ENCODE data around the gene HOPX.
"Not testable (repeated sequence)": the region's sequence is repeated elsewhere in the genome, so short reads cannot be mapped to it uniquely, and the experiment has no call there.

HOPX gene

GRCh38 chr4:56622176-56622575 is 58.9 kb downstream of the HOPX start:
- no peak for DNase-seq

DNA sequence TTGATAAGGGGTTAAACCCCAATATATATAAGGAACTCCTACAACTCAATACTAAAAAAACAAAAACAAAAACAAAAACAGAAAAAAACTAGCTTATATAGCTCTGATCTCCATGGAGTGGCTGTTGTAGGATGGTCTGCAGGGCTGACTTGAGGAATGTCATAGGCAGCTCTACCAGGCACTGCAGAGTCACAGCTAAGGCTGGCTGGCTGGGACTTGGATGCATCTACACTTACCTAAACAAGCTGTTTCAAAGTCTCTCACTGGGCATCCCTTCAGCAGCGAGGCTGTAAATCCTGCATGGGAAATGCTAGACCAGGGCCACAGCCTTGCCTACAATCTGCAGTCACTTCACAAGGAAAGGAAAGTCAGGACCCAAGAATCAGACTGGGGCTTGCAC is 61.3 kb downstream of the HOPX start:
- no peak for DNase-seq

DNA sequence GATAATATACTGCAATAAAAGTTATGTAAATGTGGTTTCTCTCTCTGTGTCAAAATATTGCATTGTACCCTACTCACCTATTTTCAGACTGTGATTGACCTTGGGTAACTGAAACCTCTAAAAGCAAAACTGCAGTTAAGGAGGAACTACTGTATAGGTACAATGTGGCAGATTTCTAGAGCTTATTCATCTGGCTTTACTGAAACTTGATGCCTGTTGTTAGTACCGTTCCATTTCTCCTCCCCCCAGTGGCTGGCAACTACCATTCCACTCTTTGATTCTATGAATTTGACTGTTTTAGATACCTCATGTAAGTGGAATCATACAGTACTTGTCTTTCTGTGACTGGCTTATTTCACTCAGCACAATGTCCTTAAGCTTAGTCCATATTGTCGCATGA is 61.9 kb downstream of the HOPX start:
- no peak for DNase-seq

GRCh38 chr4:56618734-56619133 is 62.4 kb downstream of the HOPX start:
- DNase-seq = no peak

- no peak for DNase-seq
Measured at GRCh38 chr4:56613101-56613862, 67.8 kb downstream of the HOPX start.

GRCh38 chr4:56612282-56612681 is 68.8 kb downstream of the HOPX start:
- DNase-seq = no peak

GRCh38 chr4:56611501-56611900 is 69.6 kb downstream of the HOPX start:
- no peak for DNase-seq

DNA sequence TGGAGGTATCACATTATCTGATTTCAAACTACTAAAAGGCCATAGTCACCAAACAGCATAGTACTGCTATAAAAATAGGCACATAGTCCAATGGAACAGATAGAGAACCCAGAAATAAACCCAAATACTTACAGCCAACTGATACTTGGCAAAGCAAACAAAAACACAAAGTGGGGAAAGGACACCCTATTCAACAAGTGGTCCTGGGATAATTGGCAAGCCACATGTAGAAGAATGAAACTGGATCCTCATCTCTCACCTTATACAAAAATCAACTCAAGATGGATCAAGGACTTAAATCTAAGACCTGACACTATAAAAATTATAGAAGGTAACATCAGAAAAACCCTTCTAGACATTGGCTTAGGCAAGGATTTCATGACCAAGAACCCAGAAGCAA is 70.9 kb downstream of the HOPX start:
- DNase-seq = not testable (repeated sequence)

DNA sequence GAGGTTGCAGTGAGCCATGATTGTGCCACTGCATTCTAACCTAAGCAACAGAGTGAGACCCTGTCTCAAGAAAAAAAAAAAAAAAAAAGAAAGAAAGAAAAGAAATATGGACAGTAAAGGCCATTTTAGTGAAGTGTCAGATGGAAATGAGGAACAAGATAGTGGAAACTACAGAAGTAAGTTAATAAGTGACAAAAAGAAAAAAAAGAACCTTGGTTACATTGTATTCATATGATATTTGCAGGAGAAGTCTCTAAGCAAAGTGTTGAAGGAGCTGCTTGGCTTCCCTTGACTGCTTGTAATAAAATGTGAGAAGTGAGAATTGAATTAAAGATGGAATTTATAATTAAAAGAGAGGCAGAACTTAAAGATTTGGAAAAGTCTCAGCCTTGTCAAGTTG is 73.2 kb downstream of the HOPX start:
- no peak for DNase-seq

- DNase-seq = no peak
Measured at GRCh38 chr4:56606385-56606784, 74.7 kb downstream of the HOPX start.

GRCh38 chr4:56605464-56605863 is 75.6 kb downstream of the HOPX start:
- DNase-seq = not testable (repeated sequence)

DNA sequence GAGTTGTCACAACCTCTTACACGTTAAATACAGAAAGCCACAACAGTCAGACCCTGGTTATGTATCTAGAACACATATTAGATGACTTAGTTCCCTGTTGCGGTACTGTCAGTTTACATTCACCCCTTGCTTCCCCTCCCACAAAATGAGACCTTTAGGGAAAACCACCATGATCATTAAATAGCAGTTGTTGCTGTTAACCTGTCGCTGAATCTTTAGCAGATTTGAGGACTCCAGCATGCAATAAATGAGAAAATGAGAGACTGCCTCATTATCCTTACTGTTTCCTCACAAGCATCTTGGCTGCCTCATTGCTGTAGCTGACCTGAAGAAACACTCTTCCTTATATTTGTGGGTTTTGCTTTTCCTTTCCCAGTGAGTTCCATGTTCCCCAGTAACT is 77.8 kb downstream of the HOPX start:
- DNase-seq = no peak

Measured in activated T-cell treated with anti-CD3 and anti-CD28 coated beads, Interleukin-2, amount 50 U/mL, for 1 hour (primary cell).